Urinary bladder (tissue), 4 donors: ENCODE results near the gene SOHLH1. TPM values are rescaled to one million over a fixed set of nuclear protein-coding genes. Genes with fewer than 3 reads are reported as not detected.

Experiments used
- DNase-seq: peaks from one replicate; pipeline ENCODE4 v3.0.0-alpha.2; 2015; ENCODE audit errors: extremely low spot score
- H3K27ac ChIP-seq: one replicate; pipeline ENCODE4 v1.5.1; 2013; ENCODE audit warnings: low read depth, mild to moderate bottlenecking, moderate library complexity
- H3K36me3 ChIP-seq: one replicate; pipeline ENCODE4 v1.6.1; 2013; ENCODE audit warnings: mild to moderate bottlenecking, moderate library complexity; ENCODE audit not compliant: insufficient read depth
- H3K4me1 ChIP-seq: one replicate; pipeline ENCODE4 v1.6.1; 2013; ENCODE audit warnings: mild to moderate bottlenecking, moderate library complexity; ENCODE audit not compliant: insufficient read depth
- H3K4me3 ChIP-seq: one replicate; pipeline ENCODE4 v1.5.1; 2013; ENCODE audit warnings: low read depth, low read length
- WGBS: extraction: QIAGEN DNeasy Blood & Tissue Kit; methylation state at CpG from one replicate; pipeline ENCODE4 v1.1.7; 2013; 5-methylcytosine and 5-hydroxymethylcytosine counted together
- polyA plus RNA-seq: library from polyadenylated mRNA; stranded (reverse); fragments of 200-250 nt; gene quantifications from one replicate; pipeline ENCODE4 v1.2.3, GENCODE V29; 2013
- total RNA-seq: library from RNA; depleted of rRNA; stranded (reverse); fragments of >200 nt; gene quantifications from one replicate; pipeline ENCODE4 v1.2.3, GENCODE V29; 2014
- donor health status: healthy with polysubstance abuse.
- donor health status: healthy.

SOHLH1 gene
- total and polyA plus RNA-seq, 2 donors = not detected

GRCh38 chr9:135719472-135719871 lies 20.2 kb upstream of the SOHLH1 start:
- no peaks in the 10 kb centered on the region for H3K36me3 ChIP-seq
- no peak overlapping the region for H3K27ac ChIP-seq
- WGBS = 66% methylated on average over 9 of the region's 9 CpGs
- no peaks in the 10 kb centered on the region for H3K4me1 ChIP-seq
- DNase-seq = no peak
- no peak overlapping the region for H3K4me3 ChIP-seq

GRCh38 chr9:135718616-135719015 lies 19.3 kb upstream of the SOHLH1 start:
- H3K4me3 ChIP-seq = no peak overlapping the region
- WGBS = 69% methylated on average over 15 of the region's 15 CpGs
- H3K4me1 ChIP-seq = no peaks in the 10 kb centered on the region
- H3K36me3 ChIP-seq = no peaks in the 10 kb centered on the region
- DNase-seq = no peak
- H3K27ac ChIP-seq = no peak overlapping the region

- H3K4me1 ChIP-seq = no peaks in the 10 kb centered on the region
- no peaks in the 10 kb centered on the region for H3K36me3 ChIP-seq
- DNase-seq = no peak
- H3K4me3 ChIP-seq = no peak overlapping the region
- H3K27ac ChIP-seq = no peak overlapping the region
- WGBS = 86% methylated on average over 13 of the region's 13 CpGs
These were observed 18.1 kb upstream of the SOHLH1 start for GRCh38 chr9:135717410-135717809.

- no peak overlapping the region for H3K4me3 ChIP-seq
- no peak for DNase-seq
- WGBS = 81% methylated on average over 11 of the region's 11 CpGs
- no peak overlapping the region for H3K27ac ChIP-seq
- H3K36me3 ChIP-seq = no peaks in the 10 kb centered on the region
- no peaks in the 10 kb centered on the region for H3K4me1 ChIP-seq
These were observed 16.8 kb upstream of the SOHLH1 start for GRCh38 chr9:135716045-135716444.

GRCh38 chr9:135715056-135715595 lies 15.8 kb upstream of the SOHLH1 start:
- no peak for DNase-seq
- H3K36me3 ChIP-seq = no peaks in the 10 kb centered on the region
- no peak overlapping the region for H3K4me3 ChIP-seq
- no peaks in the 10 kb centered on the region for H3K4me1 ChIP-seq
- H3K27ac ChIP-seq = no peak overlapping the region
- WGBS = 28% methylated on average over 23 of the region's 23 CpGs

GRCh38 chr9:135714242-135715055 lies 15.2 kb upstream of the SOHLH1 start:
- WGBS = 2% methylated on average over 103 of the region's 103 CpGs
- Histone ChIP-seq H3K4me1 (no peaks in the 10 kb centered on the region), H3K27ac (no peak overlapping the region), H3K36me3 (no peaks in the 10 kb centered on the region), H3K4me3 (no peak overlapping the region)
- DNase-seq = no peak

GRCh38 chr9:135712613-135713295 lies 13.5 kb upstream of the SOHLH1 start:
- Histone ChIP-seq H3K4me1 (no peaks in the 10 kb centered on the region), H3K36me3 (no peaks in the 10 kb centered on the region), H3K4me3 (no peak overlapping the region), H3K27ac (no peak overlapping the region)
- DNase-seq = no peak
- 35% methylated on average over 16 of the region's 16 CpGs for WGBS

- Histone ChIP-seq H3K4me1 (no peaks in the 10 kb centered on the region), H3K36me3 (no peaks in the 10 kb centered on the region), H3K27ac (no peak overlapping the region), H3K4me3 (no peak overlapping the region)
- DNase-seq = no peak
- WGBS = 75% methylated on average over 10 of the region's 10 CpGs
These were observed 12.6 kb upstream of the SOHLH1 start for GRCh38 chr9:135711881-135712280.

GRCh38 chr9:135711391-135711790 lies 12.1 kb upstream of the SOHLH1 start:
- Histone ChIP-seq H3K36me3 (no peaks in the 10 kb centered on the region), H3K27ac (no peak overlapping the region), H3K4me1 (no peaks in the 10 kb centered on the region), H3K4me3 (no peak overlapping the region)
- 84% methylated on average over 12 of the region's 12 CpGs for WGBS
- no peak for DNase-seq

- Histone ChIP-seq H3K36me3 (no peaks in the 10 kb centered on the region), H3K27ac (no peak overlapping the region), H3K4me3 (no peak overlapping the region), H3K4me1 (no peaks in the 10 kb centered on the region)
- no peak for DNase-seq
- WGBS = 86% methylated on average over 4 of the region's 4 CpGs
These were observed 8.9 kb upstream of the SOHLH1 start for GRCh38 chr9:135708164-135708563.

GRCh38 chr9:135707252-135708138 lies 8.2 kb upstream of the SOHLH1 start:
- Histone ChIP-seq H3K4me3 (no peak overlapping the region), H3K36me3 (no peaks in the 10 kb centered on the region), H3K27ac (no peak overlapping the region), H3K4me1 (no peaks in the 10 kb centered on the region)
- WGBS = 45% methylated on average over 23 of the region's 23 CpGs
- DNase-seq = no peak

- DNase-seq = no peak
- Histone ChIP-seq H3K4me1 (no peaks in the 10 kb centered on the region), H3K4me3 (no peak overlapping the region), H3K27ac (no peak overlapping the region), H3K36me3 (no peaks in the 10 kb centered on the region)
- 84% methylated on average over 9 of the region's 9 CpGs for WGBS
These were observed 7.0 kb upstream of the SOHLH1 start for GRCh38 chr9:135706288-135706687.

- DNase-seq = no peak
- H3K4me3 ChIP-seq = no peak overlapping the region
- no peaks in the 10 kb centered on the region for H3K36me3 ChIP-seq
- H3K27ac ChIP-seq = no peak overlapping the region
- no peaks in the 10 kb centered on the region for H3K4me1 ChIP-seq
- WGBS = 72% methylated on average over 14 of the region's 14 CpGs
These were observed 6.1 kb upstream of the SOHLH1 start for GRCh38 chr9:135705376-135705775.
